Measurements from ENCODE around the gene RNU1-2.
"Not testable (repeated sequence)": the region's sequence is repeated elsewhere in the genome, so short reads cannot be mapped to it uniquely, and the experiment has no call there.

The RNU1-2 gene

GRCh38 chr1:16918371-16918770, 22.6 kb downstream of the RNU1-2 start:
- Histone ChIP-seq H3K9ac (no peak overlapping the region), H3K36me3 (no peaks in the 10 kb centered on the region), H3K4me3 (no peak overlapping the region), H3K4me2 (no peak overlapping the region), H3K27ac (no peak overlapping the region), H4K20me1 (peaks cover 12% of the 10 kb centered on the region; the same call in 1 of the 2 replicates), H3K9me3 (no peaks in the 10 kb centered on the region), H3K27me3 (no peaks in the 10 kb centered on the region), H3K4me1 (peaks cover 34% of the 10 kb centered on the region)
- TF ChIP-seq Cebpa-rat (IDR thresholded peaks at IDR 0.05), result no peak

- peaks cover 31% of the 10 kb centered on the region for H3K4me1 ChIP-seq
- H3K36me3 ChIP-seq, H3K27ac ChIP-seq, H3K27me3 ChIP-seq, H3K4me2 ChIP-seq, H3K9me3 ChIP-seq, H3K9ac ChIP-seq, H3K4me3 ChIP-seq: not testable (repeated sequence)
- H4K20me1 ChIP-seq, result peaks cover 12% of the 10 kb centered on the region; the same call in 1 of the 2 replicates
Measured at GRCh38 chr1:16918936-16919665, 23.3 kb downstream of the RNU1-2 start.

- H4K20me1 ChIP-seq, result peaks cover 31% of the 10 kb centered on the region
- no peak overlapping the region for H3K27ac ChIP-seq
- no peak overlapping the region for H3K9ac ChIP-seq
- no peaks in the 10 kb centered on the region for H3K9me3 ChIP-seq
- no peak overlapping the region for H3K4me3 ChIP-seq
- H3K4me2 ChIP-seq, result peak overlapping the region; percentile 84
- H3K27me3 ChIP-seq, result no peaks in the 10 kb centered on the region
- TF ChIP-seq Cebpa-rat (IDR thresholded peaks at IDR 0.05), result no peak
- no peaks in the 10 kb centered on the region for H3K36me3 ChIP-seq
- peaks cover 28% of the 10 kb centered on the region for H3K4me1 ChIP-seq
Measured at GRCh38 chr1:16920951-16921350, 25.2 kb downstream of the RNU1-2 start.

GRCh38 chr1:16921391-16922185, 25.8 kb downstream of the RNU1-2 start, which contains the start of gene CROCC:
TSS of gene CROCC (plus strand) at chr1:16921931. CDS start at chr1:16922019, 88 bp downstream.
- TF ChIP-seq Cebpa-rat (IDR thresholded peaks at IDR 0.05), result no peak
- Histone ChIP-seq H3K9me3 (no peaks in the 10 kb centered on the region), H3K4me2 (peak within 1 kb of the TSS; percentile 84), H3K4me3 (peak within 1 kb of the TSS; percentile 34), H3K36me3 (no peaks in the 10 kb centered on the region), H3K27ac (peak within 1 kb of the TSS; percentile 49), H3K27me3 (no peaks in the 10 kb centered on the region), H4K20me1 (peaks cover 37% of the 10 kb centered on the region), H3K9ac (peak within 1 kb of the TSS; percentile 51), H3K4me1 (peaks cover 34% of the 10 kb centered on the region)

- peak overlapping the region; percentile 51; the same call in 1 of the 2 replicates for H3K9ac ChIP-seq
- no peak for TF ChIP-seq Cebpa-rat (IDR thresholded peaks at IDR 0.05)
Measured at GRCh38 chr1:16922466-16922865, 26.7 kb downstream of the RNU1-2 start.

GRCh38 chr1:16922885-16923431, 27.2 kb downstream of the RNU1-2 start:
- Histone ChIP-seq H3K9me3 (no peaks in the 10 kb centered on the region), H4K20me1 (peaks cover 40% of the 10 kb centered on the region), H3K9ac (no peak overlapping the region), H3K4me3 (no peak overlapping the region), H3K36me3 (no peaks in the 10 kb centered on the region), H3K27me3 (no peaks in the 10 kb centered on the region), H3K4me2 (no peak overlapping the region), H3K4me1 (peaks cover 48% of the 10 kb centered on the region), H3K27ac (no peak overlapping the region)
- TF ChIP-seq Cebpa-rat (IDR thresholded peaks at IDR 0.05), result no peak

More at GRCh38 chr1:16922466-16922865, 26.7 kb downstream of the RNU1-2 start:
- Histone ChIP-seq H3K36me3 (no peaks in the 10 kb centered on the region), H3K9me3 (no peaks in the 10 kb centered on the region), H3K4me1 (peaks cover 43% of the 10 kb centered on the region), H3K27ac (no peak overlapping the region), H4K20me1 (peaks cover 40% of the 10 kb centered on the region), H3K27me3 (no peaks in the 10 kb centered on the region), H3K4me2 (peak overlapping the region; percentile 84), H3K4me3 (no peak overlapping the region)

- Histone ChIP-seq H3K9ac (no peak overlapping the region), H4K20me1 (peaks cover 41% of the 10 kb centered on the region), H3K27ac (no peak overlapping the region), H3K36me3 (no peaks in the 10 kb centered on the region), H3K4me2 (no peak overlapping the region), H3K4me3 (no peak overlapping the region), H3K9me3 (no peaks in the 10 kb centered on the region), H3K4me1 (peaks cover 58% of the 10 kb centered on the region), H3K27me3 (no peaks in the 10 kb centered on the region)
- no peak for TF ChIP-seq Cebpa-rat (IDR thresholded peaks at IDR 0.05)
Measured at GRCh38 chr1:16924216-16924918, 28.6 kb downstream of the RNU1-2 start.

GRCh38 chr1:16924919-16925477, 29.2 kb downstream of the RNU1-2 start:
- Histone ChIP-seq H3K27me3 (no peaks in the 10 kb centered on the region), H3K4me3 (no peak overlapping the region), H3K4me1 (peaks cover 65% of the 10 kb centered on the region), H3K9me3 (no peaks in the 10 kb centered on the region), H3K9ac (no peak overlapping the region), H4K20me1 (peaks cover 48% of the 10 kb centered on the region), H3K36me3 (no peaks in the 10 kb centered on the region), H3K27ac (0 out of 2 replicates have a peak overlapping the region, but pooled peaks have one; percentile 15), H3K4me2 (peak overlapping the region; percentile 49; the same call in 1 of the 2 replicates)
- no peak for TF ChIP-seq Cebpa-rat (IDR thresholded peaks at IDR 0.05)

Data from BLaER1 (cell line).